Calu3 (cell line): ENCODE measurements around the gene C5orf58. TPM values are rescaled to one million over a fixed set of nuclear protein-coding genes. Genes with fewer than 3 reads are reported as not detected.

ENCODE experiments used
- BruUV-seq: library from RNA; stranded (reverse); fragments of 400-500 nt; replicated peaks from 2 replicates; lab custom pipeline; 2021; lab: Mats Ljungman, UMichigan
- CTCF ChIA-PET: fragments of 300-600 bp; sonication (Branson Sonifier 250); formaldehyde crosslinking; loops from one replicate; lab custom pipeline; 2022; ENCODE audit warnings: antibody characterized with exemption; lab: Charles Lee
- DNase-seq: peaks from one replicate; pipeline ENCODE4 v3.0.0; 2022
- H3K27ac Mint-ChIP-seq: one replicate; pipeline ENCODE4 v1.8.0; 2022; ENCODE audit warnings: mixed read lengths; ENCODE audit not compliant: unreplicated experiment
- H3K27me3 Mint-ChIP-seq: one replicate; pipeline ENCODE4 v1.8.0; 2022; ENCODE audit warnings: mixed read lengths; ENCODE audit not compliant: unreplicated experiment
- H3K36me3 Mint-ChIP-seq: one replicate; pipeline ENCODE4 v1.8.0; 2022; ENCODE audit warnings: mild to moderate bottlenecking, moderate library complexity, mixed read lengths; ENCODE audit not compliant: insufficient read depth, unreplicated experiment
- H3K4me1 Mint-ChIP-seq: one replicate; pipeline ENCODE4 v1.8.0; 2022; ENCODE audit warnings: mild to moderate bottlenecking, low read depth, mixed read lengths; ENCODE audit not compliant: unreplicated experiment
- H3K4me3 Mint-ChIP-seq: one replicate; pipeline ENCODE4 v1.8.0; 2022; ENCODE audit warnings: mild to moderate bottlenecking, low read depth, moderate library complexity, mixed read lengths; ENCODE audit not compliant: unreplicated experiment
- H3K9me3 Mint-ChIP-seq: one replicate; pipeline ENCODE4 v1.8.0; 2022; ENCODE audit warnings: low read depth, mixed read lengths; ENCODE audit not compliant: unreplicated experiment
- intact Hi-C: fragments of 100-400 bp; cut with micrococcal nuclease; formaldehyde crosslinking; loops from one replicate; pipeline ENCODE4 v1.10.0; 2022; ENCODE audit not compliant: unreplicated experiment
- total RNA-seq: library from RNA; stranded (reverse); gene quantifications from 2 replicates; pipeline ENCODE4 v1.2.3, GENCODE V29; 2022
- TF ChIP-seq, protein P1 (sequence below): fragments of 200-600 bp; IDR thresholded peaks from one replicate; pipeline ENCODE4 v1.8.0; 2022; ENCODE audit warnings: antibody characterized with exemption; ENCODE audit not compliant: unreplicated experiment

C5orf58 gene
- total RNA-seq, 1 experiment from 2014 or later: not detected

DNA sequence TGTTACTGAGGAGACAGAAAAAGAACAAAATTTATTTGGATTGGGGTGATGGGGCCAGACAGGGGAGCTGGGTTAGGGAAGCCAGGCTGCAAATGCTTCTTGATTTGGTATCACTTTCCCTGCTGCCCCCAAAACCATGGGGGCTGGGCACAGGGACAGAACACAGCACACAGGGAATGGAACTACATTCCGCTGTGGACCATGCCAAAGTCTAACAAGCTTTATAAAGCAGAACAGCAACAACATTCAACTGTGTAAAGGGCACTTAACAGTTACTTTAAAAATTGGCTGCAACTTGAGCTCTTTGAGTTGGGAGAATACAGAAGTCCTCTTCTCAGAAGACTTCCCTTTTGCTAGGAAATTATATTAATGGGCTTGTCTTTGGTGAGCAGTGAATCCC, 23.8 kb downstream of the C5orf58 start:
- Mint-ChIP-seq H3K36me3 (peaks cover 7% of the 10 kb centered on the region), H3K27me3 (peaks cover 12% of the 10 kb centered on the region), H3K9me3 (no peaks in the 10 kb centered on the region), H3K4me1 (peaks cover 41% of the 10 kb centered on the region), H3K4me3 (no peak overlapping the region), H3K27ac (no peak overlapping the region)
- no peak for DNase-seq
- TF ChIP-seq, protein P1, sequence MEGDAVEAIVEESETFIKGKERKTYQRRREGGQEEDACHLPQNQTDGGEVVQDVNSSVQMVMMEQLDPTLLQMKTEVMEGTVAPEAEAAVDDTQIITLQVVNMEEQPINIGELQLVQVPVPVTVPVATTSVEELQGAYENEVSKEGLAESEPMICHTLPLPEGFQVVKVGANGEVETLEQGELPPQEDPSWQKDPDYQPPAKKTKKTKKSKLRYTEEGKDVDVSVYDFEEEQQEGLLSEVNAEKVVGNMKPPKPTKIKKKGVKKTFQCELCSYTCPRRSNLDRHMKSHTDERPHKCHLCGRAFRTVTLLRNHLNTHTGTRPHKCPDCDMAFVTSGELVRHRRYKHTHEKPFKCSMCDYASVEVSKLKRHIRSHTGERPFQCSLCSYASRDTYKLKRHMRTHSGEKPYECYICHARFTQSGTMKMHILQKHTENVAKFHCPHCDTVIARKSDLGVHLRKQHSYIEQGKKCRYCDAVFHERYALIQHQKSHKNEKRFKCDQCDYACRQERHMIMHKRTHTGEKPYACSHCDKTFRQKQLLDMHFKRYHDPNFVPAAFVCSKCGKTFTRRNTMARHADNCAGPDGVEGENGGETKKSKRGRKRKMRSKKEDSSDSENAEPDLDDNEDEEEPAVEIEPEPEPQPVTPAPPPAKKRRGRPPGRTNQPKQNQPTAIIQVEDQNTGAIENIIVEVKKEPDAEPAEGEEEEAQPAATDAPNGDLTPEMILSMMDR: no peak
- no TSS peak for BruUV-seq
- CTCF ChIA-PET: interaction anchor here (0.6 kb wide), 1 partner anchor 166 kb away, joined by 4 read pairs; no protein-coding TSS in a partner anchor
- intact Hi-C loops: no loop called here

DNA sequence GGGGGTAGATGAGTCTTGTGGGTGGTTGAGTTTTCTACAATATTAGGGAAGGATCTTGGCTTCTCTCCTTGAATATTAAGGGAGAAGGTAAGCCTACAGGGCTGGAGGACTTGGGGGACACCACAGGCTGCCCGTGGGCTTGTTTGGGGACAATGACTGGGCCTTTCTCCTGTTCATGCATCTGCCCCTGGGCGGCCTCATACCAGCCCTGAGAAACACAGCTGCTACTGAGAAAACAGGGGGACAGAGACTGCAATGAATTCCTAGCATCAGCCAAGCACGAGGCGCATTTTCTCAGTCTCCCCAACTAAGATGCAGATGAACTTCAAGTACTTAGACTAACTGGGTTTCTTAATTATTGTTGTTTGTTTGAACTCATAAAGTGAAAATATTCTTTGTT, 24.6 kb downstream of the C5orf58 start:
- DNase-seq: no peak
- CTCF ChIA-PET: interaction anchor here (0.6 kb wide), 1 partner anchor 165 kb away, joined by 4 read pairs; no protein-coding TSS in a partner anchor
- Mint-ChIP-seq H3K9me3 (no peaks in the 10 kb centered on the region), H3K4me1 (peaks cover 36% of the 10 kb centered on the region), H3K4me3 (no peak overlapping the region), H3K27me3 (peaks cover 20% of the 10 kb centered on the region), H3K36me3 (peaks cover 7% of the 10 kb centered on the region), H3K27ac (no peak overlapping the region)
- intact Hi-C loops: no loop called here
- TF ChIP-seq, protein P1: no peak
- no TSS peak for BruUV-seq

DNA sequence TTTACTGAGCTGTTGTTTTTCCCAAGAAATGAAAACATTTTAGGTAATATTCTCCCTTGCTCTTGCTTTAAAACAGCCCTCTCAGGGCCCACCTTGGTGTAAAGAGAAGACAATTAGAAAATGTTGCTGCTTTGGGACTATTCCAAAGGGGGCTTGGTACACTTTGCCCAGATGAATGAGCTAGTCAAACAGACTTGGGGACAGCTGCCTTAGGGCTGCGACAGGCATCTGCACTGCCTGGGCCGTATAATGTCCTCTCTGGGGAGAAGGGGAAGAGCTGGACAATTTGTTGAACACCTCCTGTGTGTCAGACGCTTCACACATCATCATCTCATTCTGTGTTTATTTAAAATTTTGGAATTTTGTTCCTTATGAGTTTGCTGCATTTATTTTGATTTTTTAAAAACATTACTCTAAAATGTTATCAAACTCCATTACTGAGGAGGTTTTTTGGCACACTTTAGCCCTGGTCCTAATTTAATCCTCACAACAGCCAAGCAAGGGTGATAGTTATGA, 28.8 kb downstream of the C5orf58 start:
- Mint-ChIP-seq H3K4me1 (peaks cover 10% of the 10 kb centered on the region), H3K9me3 (no peaks in the 10 kb centered on the region), H3K4me3 (no peak overlapping the region), H3K27me3 (peaks cover 57% of the 10 kb centered on the region), H3K27ac (no peak overlapping the region), H3K36me3 (no peaks in the 10 kb centered on the region)
- DNase-seq: no peak
- BruUV-seq: no TSS peak
- CTCF ChIA-PET: no interaction called here
- intact Hi-C loops: no loop called here
- TF ChIP-seq, protein P1: no peak

DNA sequence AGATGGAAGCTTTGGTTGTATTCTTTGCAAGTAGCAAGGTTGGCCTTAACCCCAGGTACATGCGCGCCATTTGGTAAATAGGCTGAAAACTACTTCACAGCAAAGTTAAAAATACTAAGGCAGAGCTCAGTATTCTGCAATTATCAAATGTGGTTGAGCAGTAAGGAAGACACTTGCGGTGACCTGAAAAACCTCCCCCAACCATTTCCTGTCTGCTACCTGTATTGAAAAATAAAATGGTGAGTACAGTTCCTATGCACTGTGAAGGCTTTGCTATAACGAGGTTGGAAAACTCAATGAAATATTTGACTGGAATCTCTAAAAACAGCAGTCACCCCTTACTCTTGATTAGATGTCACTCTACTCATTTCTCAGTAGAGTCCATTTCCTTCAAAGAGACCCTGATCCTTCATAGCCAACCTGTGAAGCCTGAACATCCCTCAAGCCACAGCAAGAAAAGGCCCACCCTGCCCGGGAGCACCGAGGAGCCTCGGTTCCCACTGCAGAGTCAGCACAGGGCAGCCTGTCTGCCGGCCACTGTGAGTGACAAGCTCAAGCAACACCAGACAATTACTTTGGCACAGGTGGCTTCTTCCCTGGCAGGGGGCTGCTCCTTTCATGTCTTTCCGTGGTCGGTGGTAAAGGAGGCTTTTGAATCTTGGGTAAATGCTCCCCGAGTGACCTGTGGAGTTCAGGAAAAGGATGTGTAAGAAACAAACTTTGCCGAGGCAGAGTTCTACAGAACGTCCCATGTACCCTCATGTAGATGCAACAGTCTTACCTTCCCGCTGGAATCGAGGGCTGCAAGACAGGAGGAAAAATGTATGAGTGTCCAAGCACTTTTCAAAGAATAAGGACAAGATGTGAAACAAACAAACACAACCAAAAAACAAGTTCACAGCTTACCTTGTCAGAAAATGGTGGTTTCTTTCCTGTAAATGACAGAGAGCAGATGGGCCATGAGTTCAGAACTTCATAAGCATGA, 29.6 kb downstream of the C5orf58 start:
- Mint-ChIP-seq H3K9me3 (no peaks in the 10 kb centered on the region), H3K4me3 (no peak overlapping the region), H3K27me3 (peaks cover 64% of the 10 kb centered on the region), H3K36me3 (no peaks in the 10 kb centered on the region), H3K4me1 (peaks cover 16% of the 10 kb centered on the region), H3K27ac (no peak overlapping the region)
- DNase-seq: no peak
- BruUV-seq: no TSS peak
- intact Hi-C loops: no loop called here
- CTCF ChIA-PET: no interaction called here
- TF ChIP-seq, protein P1: no peak
